ENCODE measurements around the gene FSTL3. TPM values are rescaled to one million over a fixed set of nuclear protein-coding genes. Genes with fewer than 3 reads are reported as not detected.
"Not testable (repeated sequence)": the region's sequence is repeated elsewhere in the genome, so short reads cannot be mapped to it uniquely, and the experiment has no call there.

FSTL3 gene
- polyA plus RNA-seq, 5 donors = 7.0 to 17.2 (median 12.9) TPM

DNA sequence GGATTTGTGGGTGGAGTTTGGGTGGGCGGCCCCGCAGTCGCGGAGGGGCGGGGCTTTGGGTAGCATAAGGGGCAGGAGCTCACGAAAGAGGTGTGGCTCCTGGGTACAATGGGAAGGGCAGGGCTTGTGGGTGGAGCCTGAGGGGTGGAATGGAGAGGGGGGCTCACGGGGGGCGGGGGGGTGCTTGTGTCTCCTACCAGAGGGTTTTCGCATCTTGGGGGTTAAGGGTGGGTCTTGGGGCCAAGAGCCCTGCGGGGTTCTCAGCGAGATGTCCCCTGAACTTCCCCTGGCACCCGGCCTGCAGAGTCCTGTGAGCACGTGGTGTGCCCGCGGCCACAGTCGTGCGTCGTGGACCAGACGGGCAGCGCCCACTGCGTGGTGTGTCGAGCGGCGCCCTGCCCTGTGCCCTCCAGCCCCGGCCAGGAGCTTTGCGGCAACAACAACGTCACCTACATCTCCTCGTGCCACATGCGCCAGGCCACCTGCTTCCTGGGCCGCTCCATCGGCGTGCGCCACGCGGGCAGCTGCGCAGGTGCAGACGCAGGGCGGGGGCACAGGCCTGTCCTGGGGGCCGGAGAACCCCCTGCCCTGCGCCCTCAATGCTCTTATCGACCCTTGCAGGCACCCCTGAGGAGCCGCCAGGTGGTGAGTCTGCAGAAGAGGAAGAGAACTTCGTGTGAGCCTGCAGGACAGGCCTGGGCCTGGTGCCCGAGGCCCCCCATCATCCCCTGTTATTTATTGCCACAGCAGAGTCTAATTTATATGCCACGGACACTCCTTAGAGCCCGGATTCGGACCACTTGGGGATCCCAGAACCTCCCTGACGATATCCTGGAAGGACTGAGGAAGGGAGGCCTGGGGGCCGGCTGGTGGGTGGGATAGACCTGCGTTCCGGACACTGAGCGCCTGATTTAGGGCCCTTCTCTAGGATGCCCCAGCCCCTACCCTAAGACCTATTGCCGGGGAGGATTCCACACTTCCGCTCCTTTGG is 5.1 kb downstream of the FSTL3 start:
- no peak for DNase-seq

DNA sequence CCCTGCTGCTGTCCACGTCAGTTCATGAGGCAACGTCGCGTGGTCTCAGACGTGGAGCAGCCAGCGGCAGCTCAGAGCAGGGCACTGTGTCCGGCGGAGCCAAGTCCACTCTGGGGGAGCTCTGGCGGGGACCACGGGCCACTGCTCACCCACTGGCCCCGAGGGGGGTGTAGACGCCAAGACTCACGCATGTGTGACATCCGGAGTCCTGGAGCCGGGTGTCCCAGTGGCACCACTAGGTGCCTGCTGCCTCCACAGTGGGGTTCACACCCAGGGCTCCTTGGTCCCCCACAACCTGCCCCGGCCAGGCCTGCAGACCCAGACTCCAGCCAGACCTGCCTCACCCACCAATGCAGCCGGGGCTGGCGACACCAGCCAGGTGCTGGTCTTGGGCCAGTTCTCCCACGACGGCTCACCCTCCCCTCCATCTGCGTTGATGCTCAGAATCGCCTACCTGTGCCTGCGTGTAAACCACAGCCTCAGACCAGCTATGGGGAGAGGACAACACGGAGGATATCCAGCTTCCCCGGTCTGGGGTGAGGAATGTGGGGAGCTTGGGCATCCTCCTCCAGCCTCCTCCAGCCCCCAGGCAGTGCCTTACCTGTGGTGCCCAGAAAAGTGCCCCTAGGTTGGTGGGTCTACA is 6.6 kb downstream of the FSTL3 start:
- DNase-seq = no peak

DNA sequence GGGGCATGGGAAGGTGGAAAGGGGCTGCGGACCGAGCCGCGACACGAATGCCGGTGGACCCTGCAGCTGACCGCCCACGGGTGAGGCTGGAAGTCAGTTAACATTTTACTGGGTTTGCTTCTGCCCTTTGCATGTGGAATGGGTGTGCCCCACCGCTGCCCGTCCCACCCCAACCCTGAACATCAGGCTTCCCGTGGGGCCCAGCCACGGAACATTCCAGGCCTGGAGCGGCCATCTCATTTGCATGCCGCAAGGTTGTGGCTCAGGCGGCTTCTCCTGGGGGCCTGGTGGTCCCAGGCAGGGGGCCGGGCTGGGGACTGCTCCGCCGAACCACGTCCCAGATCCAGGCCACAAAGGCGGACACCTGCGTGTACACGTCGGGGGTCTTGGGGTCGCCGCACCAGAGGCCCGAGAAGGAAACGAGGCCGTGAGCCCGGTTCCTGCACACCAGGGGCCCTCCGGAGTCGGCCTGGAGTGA is 9.3 kb downstream of the FSTL3 start:
- DNase-seq = no peak

DNA sequence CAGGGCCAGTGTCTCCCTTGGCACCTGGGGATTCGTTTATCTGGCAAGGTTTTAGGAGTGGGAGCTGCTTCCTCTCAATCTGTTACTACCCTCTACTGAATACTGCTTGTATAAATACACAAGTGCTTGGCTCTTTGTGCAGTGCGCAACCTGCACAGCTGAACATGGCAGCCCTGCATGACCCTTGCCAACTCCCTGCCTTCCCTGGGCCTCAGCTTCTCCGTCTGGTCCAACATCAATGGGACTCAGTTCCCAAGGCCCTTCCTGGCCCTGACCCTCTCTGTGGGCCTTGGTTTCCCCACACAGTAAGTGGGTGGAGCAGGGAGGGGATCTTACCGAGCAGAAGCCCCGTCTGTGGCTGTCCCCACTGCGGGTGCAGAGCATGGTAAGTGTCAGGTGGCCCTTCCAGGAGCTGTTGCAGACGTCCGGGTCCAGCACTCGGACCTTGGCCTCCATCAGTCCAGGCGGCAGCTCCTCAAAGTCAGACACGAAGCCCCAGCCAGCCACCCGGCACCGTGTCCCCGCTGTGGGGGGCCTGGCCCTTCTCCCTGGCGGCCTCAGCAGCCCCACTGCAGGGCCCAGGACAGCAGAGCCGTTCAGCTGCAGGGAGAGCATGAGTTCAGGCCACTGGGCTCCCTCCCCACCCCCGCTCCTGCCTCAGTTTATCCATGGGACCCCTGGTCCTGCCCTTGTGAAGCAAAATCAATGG is 10.6 kb downstream of the FSTL3 start:
- DNase-seq = no peak

- DNase-seq = no peak
These were observed 11.5 kb downstream of the FSTL3 start for GRCh38 chr19:687569-688166.

DNA sequence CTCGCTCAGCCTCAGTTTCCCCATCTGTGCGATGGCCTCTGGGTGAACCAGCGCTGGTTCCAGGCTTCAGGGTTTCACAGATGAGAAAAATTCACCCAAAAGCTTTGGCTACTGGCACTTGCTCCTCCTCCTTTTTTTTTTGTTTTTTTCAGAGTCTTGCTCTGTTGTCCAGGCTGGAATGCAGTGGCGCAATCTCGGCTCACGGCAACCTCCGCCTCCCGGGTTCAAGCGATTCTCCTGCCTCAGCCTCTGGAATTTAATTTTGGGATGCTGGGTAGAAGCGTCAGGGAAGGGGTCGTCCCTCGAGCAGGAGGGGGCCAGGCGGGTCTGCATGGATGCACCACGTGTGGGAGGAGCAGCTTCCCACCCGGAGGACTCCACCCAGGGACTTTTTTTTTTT is 12.0 kb downstream of the FSTL3 start:
- DNase-seq = no peak

GRCh38 chr19:688992-689391 is 12.8 kb downstream of the FSTL3 start:
- no peak for DNase-seq

- no peak for DNase-seq
These were observed 14.0 kb downstream of the FSTL3 start for GRCh38 chr19:690203-690602.

DNA sequence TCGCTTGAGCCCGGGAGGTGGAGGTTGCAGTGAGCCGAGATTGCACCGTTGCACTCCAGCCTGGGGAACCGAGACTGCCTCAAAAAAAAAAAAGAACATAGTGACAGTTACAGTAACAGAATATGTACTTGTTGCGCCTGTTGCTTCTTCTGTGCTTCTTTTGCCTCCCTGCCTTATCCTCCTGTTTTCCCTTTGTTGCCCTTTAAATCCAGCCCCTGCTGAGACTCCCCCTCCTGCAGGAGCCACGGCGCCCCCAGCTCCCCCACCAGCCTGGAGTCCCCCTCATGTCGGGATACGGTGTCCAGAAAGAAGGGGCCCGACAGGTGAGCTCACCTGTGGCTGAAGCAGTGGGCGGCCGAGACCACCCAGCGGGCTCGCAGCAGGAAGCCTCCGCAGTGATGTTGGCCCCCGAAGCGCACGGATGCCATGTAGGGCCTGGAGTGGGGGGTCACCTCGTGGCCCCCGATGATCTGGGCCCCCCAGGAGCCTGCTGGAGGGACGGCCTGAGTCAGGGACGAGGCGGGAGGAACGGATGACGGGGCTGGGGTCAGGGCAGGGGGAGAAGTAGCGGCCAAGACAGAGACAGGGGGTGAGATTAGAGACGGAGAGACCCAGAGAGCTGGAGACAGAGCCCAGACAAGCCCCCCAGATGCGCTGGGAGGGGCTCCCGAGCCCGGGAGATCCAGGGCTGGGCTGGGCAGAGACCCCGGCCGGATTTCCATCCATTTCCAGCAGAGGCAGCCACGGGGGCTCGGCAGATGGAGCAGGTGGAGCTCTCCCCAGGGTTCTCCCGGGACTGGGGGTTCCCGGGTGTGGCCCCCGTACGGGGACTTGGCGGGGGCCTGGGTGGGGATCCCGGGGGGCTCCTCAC is 18.5 kb downstream of the FSTL3 start:
- DNase-seq = no peak

DNA sequence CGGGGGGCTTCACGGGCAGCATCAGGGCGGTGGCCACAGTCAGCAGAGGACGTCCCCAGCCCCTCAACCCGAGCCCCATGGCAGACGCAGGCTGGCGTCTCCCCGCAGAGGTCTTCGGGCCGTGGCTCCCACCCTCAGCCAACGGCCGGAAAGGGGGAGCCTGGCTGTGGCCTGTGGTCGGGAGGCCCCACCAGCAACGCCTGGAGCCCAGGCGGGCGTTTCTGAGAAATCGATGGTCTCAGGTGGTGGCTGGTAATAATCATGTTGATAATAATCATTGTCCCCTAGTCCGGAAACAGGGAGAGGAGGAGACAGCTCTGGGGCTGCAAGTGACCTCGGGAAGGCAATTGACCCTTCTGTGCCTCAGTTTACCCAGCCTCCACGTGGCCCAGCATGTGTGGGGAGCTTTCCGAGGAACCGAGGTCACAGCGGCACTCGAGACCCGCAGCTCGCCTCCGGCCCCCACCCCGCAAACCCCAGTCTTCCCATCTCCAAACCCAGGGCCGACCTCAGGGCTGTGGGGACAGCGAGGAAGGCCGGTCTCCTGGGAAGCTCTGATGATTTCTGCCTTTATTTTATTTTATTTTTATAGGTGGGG is 19.3 kb downstream of the FSTL3 start, which contains the start of gene PRSS57:
Gene PRSS57, minus strand, starts transcription at position 101 of the 598 bp plus-strand sequence. Its CDS starts 22 bp downstream, at position 79.
- no peak for DNase-seq

DNA sequence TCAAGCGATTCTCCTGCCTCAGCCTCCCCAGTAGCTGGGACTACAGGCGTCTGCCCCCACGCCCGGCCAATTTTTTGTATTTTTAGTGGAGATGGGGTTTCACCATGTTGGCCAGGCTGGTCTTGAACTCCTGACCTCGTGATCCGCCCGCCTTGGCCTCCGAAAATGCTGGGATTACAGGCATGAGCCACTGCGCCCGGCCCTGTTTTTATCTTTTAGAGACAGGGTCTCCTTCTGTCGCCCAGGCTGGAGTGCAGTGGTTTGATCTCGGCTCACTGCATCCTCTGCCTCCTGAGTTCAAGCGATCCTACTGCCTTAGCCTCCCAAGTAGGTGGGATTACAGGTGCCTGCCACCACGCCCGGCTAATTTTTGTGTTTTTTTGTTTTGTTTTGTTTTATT is 22.3 kb downstream of the FSTL3 start:
- DNase-seq = not testable (repeated sequence)

DNA sequence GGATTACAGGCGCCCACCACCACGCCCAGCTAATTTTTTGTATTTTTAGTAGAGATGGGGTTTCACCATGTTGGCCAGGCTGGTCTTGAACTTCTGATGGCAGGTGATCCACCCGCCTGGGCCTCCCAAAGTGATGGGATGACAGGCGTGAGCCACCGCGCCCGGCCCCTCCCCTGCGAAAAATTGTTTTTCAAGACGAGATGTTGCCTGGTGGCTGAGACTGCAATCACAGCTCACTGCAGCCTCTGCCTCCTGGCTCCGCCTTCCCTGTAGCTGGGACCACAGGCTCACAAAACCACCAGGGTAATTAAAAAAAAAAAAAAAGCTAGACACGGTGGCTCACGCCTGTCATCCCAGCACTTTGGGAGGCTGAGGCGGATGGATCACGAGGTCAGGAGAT is 23.7 kb downstream of the FSTL3 start:
- DNase-seq = not testable (repeated sequence)

GRCh38 chr19:702847-703246 is 26.7 kb downstream of the FSTL3 start:
- not testable (repeated sequence) for DNase-seq

- no peak for DNase-seq
These were observed 27.1 kb downstream of the FSTL3 start for GRCh38 chr19:703329-703650.

DNA sequence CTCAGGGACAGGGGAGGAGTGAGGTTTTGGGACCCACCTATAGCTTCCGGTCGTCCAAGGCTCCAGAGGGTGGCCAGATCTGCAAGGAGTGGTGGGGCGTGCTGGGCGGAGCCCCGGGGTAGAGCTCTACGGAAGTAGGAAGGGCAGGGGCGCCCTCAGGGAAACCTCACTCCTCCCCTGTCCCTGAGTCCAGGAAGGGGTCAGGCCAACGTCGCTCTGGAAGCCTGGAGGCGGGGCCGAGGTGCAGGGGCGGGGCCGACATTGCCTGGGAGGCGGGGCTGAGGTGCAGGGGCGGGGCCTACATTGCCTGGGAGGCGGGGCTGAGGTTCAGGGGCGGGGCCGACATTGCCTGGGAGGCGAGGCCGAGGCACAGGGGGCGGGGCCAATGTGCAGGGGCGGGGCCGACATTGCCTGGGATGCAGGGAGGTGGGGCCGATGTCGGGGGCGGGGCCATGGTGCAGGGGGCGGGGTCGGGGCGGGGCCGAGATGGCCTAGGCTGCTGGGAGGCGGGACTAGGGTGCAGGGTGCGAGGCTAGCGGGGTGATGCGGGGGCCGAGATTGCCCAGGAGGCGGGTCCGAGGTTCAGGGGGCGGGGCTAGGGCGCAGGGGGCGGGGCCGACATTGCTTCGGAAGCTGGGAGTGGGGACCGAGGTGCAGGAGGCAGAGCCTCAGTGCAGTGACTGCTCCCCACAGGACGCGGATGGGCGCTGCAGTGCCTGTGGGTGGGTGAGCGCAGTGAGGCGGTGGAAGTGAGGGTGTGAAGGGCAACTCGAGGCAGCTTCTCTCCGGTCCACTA is 27.7 kb downstream of the FSTL3 start:
- DNase-seq = no peak

GRCh38 chr19:704447-704741 is 28.2 kb downstream of the FSTL3 start:
- no peak for DNase-seq

GRCh38 chr19:708154-709143 is 32.3 kb downstream of the FSTL3 start, which contains the start of gene PALM:
PALM (plus strand) TSS chr19:708935; CDS start chr19:709147, 212 bp downstream.
- no peak for DNase-seq

All from right lung (tissue), 5 donors.